Stimulated activated CD4-positive, alpha-beta T cell treated with anti-CD3 and anti-CD28 coated beads, Interleukin-15, amount 100 ng/mL, for 1 hour (primary cell): ENCODE measurements around the gene UBE2Z.
"Not testable (repeated sequence)": the region's sequence is repeated elsewhere in the genome, so short reads cannot be mapped to it uniquely, and the experiment has no call there.

ENCODE experiments used
- DNase-seq, 2 donors: peaks; one replicate each; pipeline ENCODE4 v3.0.0-alpha.2; 2020; ENCODE audit warnings: low read depth in 1 of 2, low spot score in 1 of 2

UBE2Z gene

DNA sequence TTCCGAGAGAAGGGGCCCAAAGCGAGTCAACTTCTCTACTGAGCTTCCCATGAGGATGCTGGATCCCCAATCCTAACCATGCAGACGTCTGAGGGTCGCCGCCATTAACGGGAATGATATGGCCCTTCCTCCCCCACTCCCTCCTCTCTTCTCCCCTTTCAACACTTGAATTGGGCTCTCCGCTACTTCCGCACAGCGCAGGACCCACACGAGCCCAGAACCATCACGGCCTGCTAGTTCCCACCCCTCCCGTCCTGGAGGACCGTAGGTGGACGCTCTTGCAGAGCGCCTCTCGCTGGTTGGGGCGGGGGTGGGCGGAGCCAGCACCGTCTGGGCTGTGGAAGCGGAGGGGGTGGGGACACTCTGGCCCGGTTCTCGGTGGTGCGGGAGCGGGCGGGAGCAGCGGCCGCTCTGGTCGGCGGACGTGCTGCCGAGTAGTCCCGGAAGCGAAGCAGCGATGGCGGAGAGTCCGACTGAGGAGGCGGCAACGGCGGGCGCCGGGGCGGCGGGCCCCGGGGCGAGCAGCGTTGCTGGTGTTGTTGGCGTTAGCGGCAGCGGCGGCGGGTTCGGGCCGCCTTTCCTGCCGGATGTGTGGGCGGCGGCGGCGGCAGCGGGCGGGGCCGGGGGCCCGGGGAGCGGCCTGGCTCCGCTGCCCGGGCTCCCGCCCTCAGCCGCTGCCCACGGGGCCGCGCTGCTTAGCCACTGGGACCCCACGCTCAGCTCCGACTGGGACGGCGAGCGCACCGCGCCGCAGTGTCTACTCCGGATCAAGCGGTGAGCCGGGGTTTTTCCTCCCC lies at the start of gene UBE2Z:
TSS of gene UBE2Z (plus strand) at position 361 of the 797 bp plus-strand sequence. CDS start at position 458, 97 bp downstream.
- DNase-seq = peak; percentile 81 to 84

DNA sequence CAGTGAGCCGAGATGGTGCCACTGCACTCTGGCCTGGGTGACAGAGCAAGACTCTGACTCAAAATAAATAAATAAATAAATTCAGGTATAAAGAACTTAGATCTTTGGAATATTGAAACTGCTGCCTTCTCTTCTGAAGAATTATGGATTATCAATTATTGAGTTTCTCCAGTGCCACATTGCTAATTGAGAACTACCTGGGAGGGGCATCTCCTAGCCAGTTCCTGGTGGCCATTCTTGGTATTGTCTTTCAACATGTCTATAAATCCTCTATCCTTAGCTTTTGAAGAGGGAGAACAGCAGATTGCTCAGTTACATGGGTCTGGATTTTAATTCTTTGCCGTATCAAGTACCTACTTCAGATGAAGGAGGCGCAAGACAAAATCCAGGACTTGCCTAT lies 48.2 kb upstream of the UBE2Z start:
- no peak for DNase-seq

DNA sequence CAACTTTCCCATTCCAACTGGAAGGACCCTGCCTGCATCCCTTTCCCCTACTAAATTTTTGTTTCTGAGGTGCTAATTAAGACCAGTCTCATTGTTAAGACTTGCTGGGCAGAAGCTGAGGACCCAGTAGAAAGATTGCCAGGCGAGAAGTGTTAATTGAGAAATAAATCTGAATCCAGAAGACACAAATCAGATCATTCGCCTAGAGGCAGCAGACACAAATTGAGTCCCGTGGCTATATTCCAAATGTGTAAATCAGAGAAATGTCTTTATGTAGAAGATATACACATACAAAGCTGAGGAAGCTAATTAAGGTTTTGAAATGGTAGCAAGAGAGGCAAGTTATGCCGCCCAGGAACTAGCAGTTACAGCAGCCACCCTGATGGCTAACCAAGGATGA lies 47.8 kb upstream of the UBE2Z start:
- DNase-seq = no peak

DNA sequence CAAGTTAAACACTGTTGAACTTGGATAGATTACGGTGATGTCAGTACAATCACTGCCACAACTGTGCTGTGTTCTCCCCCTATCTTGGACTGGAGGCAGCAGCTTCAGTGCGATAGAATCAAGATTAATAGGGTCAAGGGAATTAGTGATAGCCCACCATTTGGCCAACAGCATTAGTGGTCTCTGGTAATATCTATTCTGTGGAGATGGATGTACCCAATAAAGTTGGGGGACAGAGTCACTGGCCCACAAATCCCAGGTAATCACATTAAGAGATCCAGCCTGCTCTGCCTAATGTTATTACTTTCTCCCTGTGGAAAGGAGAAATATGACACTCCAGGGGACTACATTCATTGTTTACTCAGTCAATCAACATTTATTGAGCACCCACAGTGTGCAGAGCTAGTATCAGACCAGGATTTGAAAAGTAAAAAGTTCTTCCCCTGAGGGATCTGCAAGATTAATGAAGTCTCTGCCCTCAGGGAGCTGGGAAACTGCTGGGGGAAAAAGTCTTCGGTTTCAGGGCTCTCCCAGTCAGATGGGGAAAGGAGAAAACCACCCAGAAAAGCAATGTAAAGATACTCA lies 39.2 kb upstream of the UBE2Z start:
- DNase-seq = no peak

DNA sequence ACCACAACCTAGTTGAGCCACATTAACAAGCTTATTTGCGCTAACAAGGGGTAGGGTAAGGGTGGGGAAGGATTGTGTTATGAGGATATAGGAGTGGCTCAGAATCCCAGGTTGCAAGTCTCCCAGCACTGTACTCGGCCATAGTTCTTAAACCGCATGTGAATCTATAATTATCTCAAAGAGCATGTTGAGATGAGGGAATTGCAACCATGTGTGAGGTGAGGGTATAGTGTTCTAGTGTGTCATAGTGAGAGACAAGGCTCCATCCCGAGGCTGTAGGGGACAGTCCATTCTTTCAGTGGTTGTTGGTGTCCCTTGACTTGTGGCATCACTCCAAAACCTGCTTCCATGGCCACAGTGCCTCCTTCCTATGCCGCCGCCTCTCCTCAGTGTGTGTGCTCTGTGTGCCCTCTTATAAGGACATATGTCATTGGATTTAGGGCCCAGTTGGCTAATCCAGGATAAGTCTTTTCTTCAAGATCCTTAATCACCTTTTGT lies 38.3 kb upstream of the UBE2Z start:
- DNase-seq = no peak

DNA sequence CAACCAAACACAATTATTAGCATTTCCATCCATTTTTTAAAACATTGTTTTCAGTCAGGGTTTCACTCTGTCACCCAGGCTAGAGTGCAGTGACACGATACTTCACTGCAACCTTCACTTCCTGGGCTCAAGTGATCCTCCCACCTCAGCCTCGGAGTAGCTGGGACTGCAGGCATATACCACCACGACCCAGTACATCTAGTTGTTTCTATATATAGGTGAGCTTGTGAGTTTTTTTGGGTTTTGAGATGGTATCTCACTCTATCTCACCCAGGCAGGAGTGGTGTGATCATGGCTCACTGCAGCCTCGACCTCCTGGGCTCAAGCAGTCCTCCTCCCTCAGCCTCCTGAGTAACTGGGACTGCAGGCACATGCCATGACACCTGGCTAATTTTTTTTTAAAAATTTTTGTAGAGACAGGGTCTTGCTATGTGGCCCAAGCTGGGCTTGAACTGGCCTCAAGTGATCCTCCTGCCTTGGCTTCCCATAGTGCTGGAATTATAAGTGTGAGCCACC lies 37.1 kb upstream of the UBE2Z start:
- no peak for DNase-seq

DNA sequence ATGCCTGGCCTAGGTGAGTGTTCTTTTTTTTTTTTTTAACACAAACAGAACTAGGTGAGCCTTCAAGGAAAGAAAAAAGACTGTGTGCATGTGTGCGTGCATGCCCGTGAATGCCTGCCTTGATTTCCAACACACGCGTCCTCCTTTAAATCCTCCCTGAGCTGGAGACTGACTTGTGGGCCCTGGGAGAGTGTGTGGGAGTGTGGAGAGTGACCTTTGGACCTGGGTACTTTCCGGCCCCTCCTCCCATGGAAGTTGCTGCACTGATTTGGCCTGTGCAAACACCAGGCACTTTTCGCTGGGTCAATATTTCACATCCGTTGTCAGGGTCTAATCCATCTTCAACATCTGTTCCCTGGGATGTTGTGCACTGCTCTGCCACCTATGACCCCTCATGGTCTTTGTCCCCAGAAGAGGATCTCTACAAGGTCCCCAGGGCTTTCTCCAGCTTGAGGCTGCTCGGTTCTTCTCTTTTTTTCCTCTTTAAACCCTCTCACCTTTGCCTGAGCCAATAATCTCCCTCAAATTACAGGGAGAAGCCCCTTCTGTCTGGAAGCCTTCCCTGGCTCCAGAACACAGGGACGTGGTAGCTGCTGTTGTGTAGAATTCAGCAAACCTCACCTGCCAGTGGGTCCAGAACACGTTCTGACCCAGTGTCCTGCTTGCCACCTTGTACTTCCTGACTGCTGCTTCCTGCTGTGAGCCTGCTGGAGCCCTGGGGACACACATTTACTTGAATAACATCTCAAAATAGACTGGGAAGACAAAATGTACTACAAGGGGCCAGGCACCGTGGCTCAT lies 36.5 kb upstream of the UBE2Z start:
- no peak for DNase-seq

DNA sequence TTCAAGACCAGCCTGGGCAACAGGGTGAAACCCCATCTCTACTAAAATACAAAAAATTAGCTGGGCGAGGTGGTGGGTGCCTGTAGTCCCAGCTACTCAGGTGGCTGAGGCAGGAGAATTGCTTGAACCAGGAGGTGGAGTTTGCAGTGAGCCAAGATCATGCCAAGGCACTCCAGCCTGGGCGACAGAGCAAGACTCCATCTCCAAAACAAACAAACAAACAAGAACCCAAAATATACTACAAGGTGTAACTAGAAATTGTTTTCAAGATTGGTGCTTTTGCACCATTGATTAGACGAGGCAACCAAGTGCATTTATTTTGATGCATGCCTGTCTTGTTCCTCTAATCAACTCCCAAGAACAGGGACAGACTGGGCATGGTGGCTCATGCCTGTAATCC lies 35.8 kb upstream of the UBE2Z start:
- DNase-seq = not testable (repeated sequence)

DNA sequence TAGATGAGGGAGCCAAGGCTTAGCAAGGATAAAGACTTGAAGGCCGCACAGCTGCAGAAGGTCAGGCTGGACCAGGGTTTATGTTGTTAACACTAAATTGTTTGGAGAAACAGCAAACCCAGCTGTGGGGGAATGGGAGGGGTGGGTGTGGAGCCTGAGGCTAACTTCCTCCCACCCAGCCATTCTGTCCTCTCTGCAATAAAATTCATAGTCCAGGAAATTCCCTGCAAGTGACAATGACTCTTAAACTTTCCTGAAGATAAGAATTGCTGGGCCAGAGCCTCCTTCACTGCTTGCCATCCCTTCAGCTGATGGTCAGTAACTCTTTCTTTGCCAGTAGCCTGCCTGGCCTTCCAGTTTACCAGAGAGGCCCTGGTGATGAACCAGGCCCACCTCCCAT lies 35.0 kb upstream of the UBE2Z start:
- DNase-seq = no peak

DNA sequence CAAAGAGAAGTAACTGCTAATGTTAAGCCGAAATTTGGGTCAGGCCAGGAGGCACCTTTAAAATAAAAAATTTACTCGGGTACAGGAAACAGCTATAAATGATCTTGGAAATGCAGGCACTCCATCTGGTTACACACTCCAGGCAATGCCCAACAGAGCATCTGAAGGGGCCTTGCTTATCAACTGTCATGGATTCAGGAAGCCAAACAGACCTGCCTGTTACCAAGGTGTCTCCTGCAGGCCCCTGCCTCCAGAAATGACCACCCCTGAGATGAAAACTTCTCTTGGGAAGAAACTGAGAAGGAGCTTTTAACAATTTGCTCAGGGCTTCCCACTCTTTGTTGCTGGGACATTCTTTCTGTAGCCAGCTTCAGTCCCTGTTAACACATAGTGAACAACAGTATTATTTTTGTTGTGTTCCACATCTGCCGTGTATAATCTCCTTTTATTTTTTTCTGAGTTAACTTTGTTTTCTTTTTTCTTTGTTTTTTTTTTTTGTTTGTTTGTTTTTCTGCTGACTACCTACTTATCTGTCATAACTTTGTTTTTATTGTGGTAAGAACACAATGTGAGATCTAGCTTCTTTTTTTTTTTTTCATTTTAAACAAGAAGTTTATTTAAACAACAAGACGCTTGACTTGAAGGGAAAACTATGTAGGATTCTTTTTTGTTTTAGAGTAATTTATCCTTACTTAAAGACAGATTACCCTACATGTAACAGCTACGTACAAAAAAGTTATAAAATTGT lies 34.3 kb upstream of the UBE2Z start:
- DNase-seq = no peak

DNA sequence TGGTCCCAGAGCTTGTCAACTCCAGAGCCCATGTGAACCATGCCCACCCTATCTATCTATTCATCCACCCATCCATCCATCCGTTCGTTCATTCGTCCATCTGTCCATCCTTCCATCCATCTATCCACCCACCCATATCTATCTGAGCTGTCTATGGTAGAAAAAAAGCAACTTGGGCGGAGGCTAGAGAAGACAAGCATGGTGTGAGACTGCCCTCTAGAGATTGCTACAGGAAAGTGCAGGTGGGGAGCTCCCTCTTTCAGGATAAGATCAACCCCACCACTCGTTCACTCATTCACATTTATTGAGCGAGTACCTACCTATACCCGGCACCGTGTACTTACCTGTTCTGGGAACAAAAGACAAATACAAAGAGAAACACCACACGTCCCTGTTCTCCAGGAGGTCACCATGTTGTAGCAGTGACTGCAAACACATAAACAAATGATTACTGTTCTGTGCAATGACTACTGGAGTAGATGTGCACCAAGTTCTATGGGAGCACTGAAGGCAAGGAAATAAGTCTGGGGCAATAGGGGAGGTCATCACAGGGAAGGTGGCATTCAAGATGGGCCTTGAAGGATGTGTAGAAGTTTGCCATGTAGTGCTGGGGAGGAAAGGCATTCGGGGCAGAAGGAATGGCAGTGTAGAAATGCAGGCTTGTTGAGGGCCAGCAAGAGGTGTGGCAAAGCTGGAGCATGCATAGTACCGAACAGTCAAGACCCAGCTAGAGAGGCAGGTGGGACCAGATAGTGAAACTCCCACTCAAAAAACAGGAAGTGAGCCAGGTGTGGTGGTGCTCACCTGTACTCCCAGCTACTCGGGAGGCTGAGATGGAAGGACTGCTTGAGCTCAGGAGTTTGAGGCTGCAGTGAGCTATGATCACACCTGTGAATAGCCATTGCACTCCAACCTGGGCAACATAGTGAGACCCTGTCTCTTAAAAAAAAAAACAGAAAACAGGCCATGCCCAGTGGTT lies 29.0 kb upstream of the UBE2Z start:
- DNase-seq = peak in 1 of 2 donors; percentile 10

DNA sequence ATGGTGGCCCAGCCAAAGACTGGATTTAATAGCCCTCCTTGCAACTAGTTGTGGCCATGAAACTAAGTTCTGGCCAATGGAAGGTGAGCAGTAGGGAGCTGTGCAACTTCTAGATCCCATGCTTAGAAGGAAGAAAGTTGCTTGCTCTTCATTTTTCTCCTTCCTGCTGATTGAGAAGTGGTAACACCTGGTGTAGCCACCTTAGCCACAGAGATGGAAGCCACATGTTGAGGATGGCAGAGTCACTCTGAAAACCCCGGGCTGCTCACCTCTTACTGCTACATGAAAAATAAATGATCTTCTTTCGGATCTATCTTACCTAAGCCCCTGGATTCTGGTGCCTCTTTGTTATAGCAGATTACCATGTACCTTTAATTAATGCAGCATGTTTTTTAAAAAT lies 25.9 kb upstream of the UBE2Z start:
- no peak for DNase-seq

DNA sequence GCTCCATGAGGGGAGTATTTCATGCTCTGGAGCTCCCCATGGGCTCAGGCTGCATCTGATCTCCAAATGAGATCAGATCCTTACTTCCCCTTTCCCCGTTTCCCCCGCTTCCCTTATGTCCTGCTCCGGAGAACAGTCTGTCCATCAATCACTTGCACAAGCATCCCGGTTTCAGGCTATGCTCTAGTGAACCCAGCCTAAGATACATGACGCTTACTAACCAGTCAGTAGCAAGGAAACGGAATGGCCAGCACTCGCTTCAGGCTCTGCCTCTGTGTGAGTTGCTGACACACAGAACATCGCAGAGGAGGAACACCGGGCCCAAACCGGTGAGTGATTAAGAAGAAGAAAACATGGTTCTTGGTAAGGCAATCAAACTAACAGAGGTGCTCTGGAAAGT lies 25.0 kb upstream of the UBE2Z start:
- DNase-seq = no peak

DNA sequence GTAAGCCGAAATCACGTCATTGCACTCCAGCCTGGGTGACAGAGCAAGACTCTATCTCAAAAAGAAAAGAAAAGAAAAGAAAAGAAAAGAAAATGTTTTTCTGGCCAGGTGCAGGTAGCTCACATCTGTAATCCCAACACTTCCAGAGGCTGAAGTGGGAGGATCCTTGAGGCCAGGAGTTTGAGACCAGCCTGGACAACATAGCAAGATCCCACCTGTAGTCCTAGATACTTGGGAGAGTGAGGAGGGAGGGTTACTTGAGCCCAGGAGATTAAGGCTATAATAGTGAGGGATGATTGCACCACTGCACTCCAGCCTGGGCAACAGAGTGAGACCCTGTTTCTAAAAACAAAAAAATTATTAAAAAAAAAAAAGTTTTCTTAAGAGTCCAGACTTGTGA lies 18.1 kb upstream of the UBE2Z start:
- DNase-seq = no peak

DNA sequence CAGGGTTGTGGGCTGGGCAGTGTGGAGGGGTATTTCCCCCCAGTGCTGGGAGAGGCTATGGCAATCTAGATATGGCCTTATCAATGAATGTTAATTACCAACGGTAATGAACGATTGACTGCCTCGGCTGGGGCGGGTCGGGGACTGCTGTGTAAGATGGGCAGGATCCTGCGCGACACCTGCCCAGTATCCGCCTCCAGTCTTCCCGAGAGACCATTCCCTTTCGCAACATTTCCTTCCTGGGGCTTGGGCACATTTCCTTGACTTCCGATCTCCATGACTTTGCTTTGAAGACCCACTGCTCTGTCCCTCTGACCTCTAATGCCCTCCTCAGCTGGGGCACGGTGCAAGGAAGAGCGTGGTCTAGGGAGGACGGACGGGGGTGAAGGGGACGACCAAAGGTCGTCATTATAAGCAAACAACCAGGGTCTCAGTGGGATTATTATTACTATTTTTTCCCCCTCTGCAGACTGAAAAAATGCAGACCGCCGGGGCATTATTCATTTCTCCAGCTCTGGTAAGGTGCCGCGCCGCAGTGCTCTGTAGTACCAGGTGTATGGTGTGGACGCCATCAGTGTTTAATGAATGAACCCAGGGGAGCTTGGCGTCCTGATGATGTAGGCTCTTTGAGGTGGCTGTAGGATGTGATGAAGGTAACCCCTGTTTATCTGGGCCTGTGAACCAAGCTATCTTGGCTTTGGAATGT lies 15.1 kb upstream of the UBE2Z start:
- no peak for DNase-seq

DNA sequence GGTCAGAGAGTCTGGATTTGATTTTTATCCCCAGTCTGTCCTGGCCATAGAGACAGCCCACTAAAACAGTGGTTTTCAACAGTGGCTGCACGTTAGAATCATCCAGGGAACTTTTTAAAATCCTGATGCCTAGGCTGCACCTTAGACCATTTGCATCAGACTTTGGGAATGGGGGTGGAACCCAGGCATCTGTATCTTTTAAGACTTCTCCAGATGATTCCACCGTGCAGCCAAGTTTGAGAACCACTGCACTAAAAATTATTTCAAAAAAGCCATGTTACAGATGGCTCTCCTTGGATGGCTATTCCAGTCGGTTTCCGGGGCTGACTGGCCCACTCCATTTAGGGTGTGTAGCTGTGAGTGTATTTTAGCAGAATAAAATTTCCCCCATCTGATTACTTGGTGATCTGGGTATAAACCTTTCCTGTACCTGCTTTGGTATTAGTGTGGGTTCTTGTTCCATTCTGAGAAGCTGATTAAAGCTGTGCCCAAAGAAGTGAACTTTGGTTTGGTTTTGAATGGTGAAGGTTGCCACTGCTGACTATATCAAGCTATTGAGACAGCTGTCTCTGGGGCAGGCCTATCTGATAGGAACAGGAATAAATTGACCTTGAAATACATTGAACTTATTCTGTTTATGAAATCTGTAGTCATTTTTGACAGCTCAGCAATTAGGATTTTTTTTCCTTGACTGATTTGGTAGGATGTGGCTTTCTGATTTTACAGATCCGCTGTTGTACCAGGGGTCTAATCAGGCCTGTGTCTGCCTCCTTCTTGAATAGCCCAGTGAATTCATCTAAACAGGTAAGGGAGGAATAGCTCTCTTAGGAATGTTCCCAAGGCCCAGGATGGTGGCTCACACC lies 14.3 kb upstream of the UBE2Z start:
- DNase-seq = no peak

DNA sequence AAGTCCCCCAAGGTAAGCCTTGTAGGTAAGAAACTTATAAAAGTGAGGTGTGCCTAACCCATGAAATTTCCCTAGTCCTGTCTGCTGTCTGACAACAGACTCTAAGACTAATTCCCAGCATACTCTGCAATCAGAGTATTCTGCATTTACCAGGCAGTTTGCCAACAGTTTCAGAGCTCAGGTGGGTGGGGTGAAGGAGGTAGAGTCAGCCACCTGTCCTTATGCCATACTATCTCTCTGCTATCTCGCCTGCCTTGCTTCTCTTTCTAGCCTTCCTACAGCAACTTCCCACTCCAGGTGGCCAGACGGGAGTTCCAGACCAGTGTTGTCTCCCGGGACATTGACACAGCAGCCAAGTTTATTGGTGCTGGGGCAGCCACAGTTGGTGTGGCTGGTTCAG lies 13.3 kb upstream of the UBE2Z start:
- no peak for DNase-seq

DNA sequence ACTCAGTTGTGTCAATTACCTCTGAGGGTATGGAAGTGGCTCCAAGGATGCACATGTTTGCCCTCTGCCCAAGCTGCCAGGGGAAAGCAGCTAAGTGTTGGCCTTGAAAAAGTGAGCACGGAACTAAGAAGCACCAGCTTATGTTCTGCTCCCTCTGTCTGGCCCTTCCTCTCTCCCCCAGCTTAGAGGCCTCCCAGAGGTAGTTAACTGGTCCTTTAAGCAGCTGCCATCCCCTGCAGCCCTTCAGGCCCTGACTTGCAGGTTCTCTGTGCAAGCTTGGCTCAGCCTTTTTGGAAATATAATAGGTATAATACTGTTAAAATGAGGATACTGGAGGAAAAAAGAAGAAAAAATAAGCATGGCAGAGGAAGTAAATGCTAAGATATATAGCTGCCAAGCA lies 7.0 kb upstream of the UBE2Z start:
- DNase-seq = no peak
